ENCODE results near the gene TSKU. TPM values are rescaled to one million over a fixed set of nuclear protein-coding genes. Genes with fewer than 3 reads are reported as not detected.

Gene TSKU
- total RNA-seq, 1 experiment from 2014 or later = 20.1 TPM

GRCh38 chr11:76739798-76740197, 43.4 kb upstream of the TSKU start:
- Mint-ChIP-seq H3K9me3 (ENCODE audit: unreplicated experiment) (no peaks in the 10 kb centered on the region), H3K36me3 (ENCODE audit: insufficient read depth, unreplicated experiment) (no peaks in the 10 kb centered on the region), H3K27ac (ENCODE audit: low read depth, unreplicated experiment) (no peak overlapping the region), H3K4me1 (ENCODE audit: insufficient read depth, unreplicated experiment) (no peaks in the 10 kb centered on the region), H3K27me3 (ENCODE audit: insufficient read depth, unreplicated experiment) (no peaks in the 10 kb centered on the region), H3K4me3 (ENCODE audit: unreplicated experiment) (no peak overlapping the region)
- CTCF ChIA-PET = interaction anchor here (0.7 to 1.5 kb wide), 5 partner anchors 9 to 808 kb away, joined by 3 to 7 read pairs (median 3); no protein-coding TSS in a partner anchor
- DNase-seq (ENCODE audit: unreplicated experiment) = no peak
- no TSS peak for BruUV-seq (replicated peaks)
- POLR2A ChIA-PET = no interaction called here
- no peak for TF ChIP-seq CTCF (IDR thresholded peaks at IDR 0.05; ENCODE audit: unreplicated experiment)
- intact Hi-C loops (cut with micrococcal nuclease) = loop anchor here (10.0 kb wide), 1 partner anchor 355 kb away; no protein-coding TSS in a partner anchor

- peaks cover 3% of the 10 kb centered on the region for H3K4me1 Mint-ChIP-seq (ENCODE audit: insufficient read depth, unreplicated experiment)
- no peak overlapping the region for H3K4me3 Mint-ChIP-seq (ENCODE audit: unreplicated experiment)
- TF ChIP-seq CTCF (IDR thresholded peaks at IDR 0.05; ENCODE audit: unreplicated experiment) = no peak
- intact Hi-C loops (cut with micrococcal nuclease) = no loop called here
- ChIA-PET CTCF (interaction anchor here (0.7 to 1.5 kb wide), 4 partner anchors 8 to 807 kb away, joined by 3 to 7 read pairs (median 4); no protein-coding TSS in a partner anchor), POLR2A (interaction anchor here (1.0 kb wide), 1 partner anchor 159 kb away, joined by 3 read pairs; no protein-coding TSS in a partner anchor)
- no peaks in the 10 kb centered on the region for H3K9me3 Mint-ChIP-seq (ENCODE audit: unreplicated experiment)
- no peaks in the 10 kb centered on the region for H3K27me3 Mint-ChIP-seq (ENCODE audit: insufficient read depth, unreplicated experiment)
- DNase-seq (ENCODE audit: unreplicated experiment) = no peak
- no peak overlapping the region for H3K27ac Mint-ChIP-seq (ENCODE audit: low read depth, unreplicated experiment)
- no TSS peak for BruUV-seq (replicated peaks)
- no peaks in the 10 kb centered on the region for H3K36me3 Mint-ChIP-seq (ENCODE audit: insufficient read depth, unreplicated experiment)
Observed at GRCh38 chr11:76740772-76741171, 42.4 kb upstream of the TSKU start.

GRCh38 chr11:76742902-76743301, 40.3 kb upstream of the TSKU start:
- DNase-seq (ENCODE audit: unreplicated experiment) = no peak
- Mint-ChIP-seq H3K27me3 (ENCODE audit: insufficient read depth, unreplicated experiment) (no peaks in the 10 kb centered on the region), H3K4me1 (ENCODE audit: insufficient read depth, unreplicated experiment) (peaks cover 6% of the 10 kb centered on the region), H3K36me3 (ENCODE audit: insufficient read depth, unreplicated experiment) (no peaks in the 10 kb centered on the region), H3K27ac (ENCODE audit: low read depth, unreplicated experiment) (no peak overlapping the region), H3K4me3 (ENCODE audit: unreplicated experiment) (no peak overlapping the region), H3K9me3 (ENCODE audit: unreplicated experiment) (no peaks in the 10 kb centered on the region)
- no peak for TF ChIP-seq CTCF (IDR thresholded peaks at IDR 0.05; ENCODE audit: unreplicated experiment)
- ChIA-PET POLR2A (interaction anchor here (0.6 kb wide), 1 partner anchor 16 kb away, joined by 3 read pairs; no protein-coding TSS in a partner anchor), CTCF (interaction anchor here (0.6 to 1.6 kb wide), 10 partner anchors 9 to 413 kb away, joined by 3 to 6 read pairs (median 4); no protein-coding TSS in a partner anchor)
- BruUV-seq (replicated peaks) = no TSS peak
- intact Hi-C loops (cut with micrococcal nuclease) = no loop called here

- ChIA-PET CTCF (interaction anchor here (0.9 kb wide), 1 partner anchor 56 kb away, joined by 4 read pairs; no protein-coding TSS in a partner anchor), POLR2A (no interaction called here)
- no peak for TF ChIP-seq CTCF (IDR thresholded peaks at IDR 0.05; ENCODE audit: unreplicated experiment)
- no peak for DNase-seq (ENCODE audit: unreplicated experiment)
- Mint-ChIP-seq H3K27me3 (ENCODE audit: insufficient read depth, unreplicated experiment) (no peaks in the 10 kb centered on the region), H3K27ac (ENCODE audit: low read depth, unreplicated experiment) (no peak overlapping the region), H3K4me3 (ENCODE audit: unreplicated experiment) (no peak overlapping the region), H3K4me1 (ENCODE audit: insufficient read depth, unreplicated experiment) (peaks cover 6% of the 10 kb centered on the region), H3K9me3 (ENCODE audit: unreplicated experiment) (no peaks in the 10 kb centered on the region), H3K36me3 (ENCODE audit: insufficient read depth, unreplicated experiment) (no peaks in the 10 kb centered on the region)
- no TSS peak for BruUV-seq (replicated peaks)
- intact Hi-C loops (cut with micrococcal nuclease) = no loop called here
Observed at GRCh38 chr11:76744186-76745043, 38.7 kb upstream of the TSKU start.
